Adipocyte (in vitro differentiated cells): ENCODE data around the gene CASKIN2.

Experiments
- DNase-seq: peaks from one replicate; pipeline ENCODE4 v3.0.0-alpha.2; 2015; ENCODE audit warnings: low read depth
- H3K27me3 ChIP-seq: replicated peaks from 2 replicates; pipeline ENCODE4 v1.7.0; 2013; ENCODE audit warnings: mild to moderate bottlenecking, low read length, moderate library complexity; ENCODE audit not compliant: control insufficient read depth, insufficient read depth
- H3K36me3 ChIP-seq: 2 replicates; pipeline ENCODE4 v1.7.0; 2013; ENCODE audit warnings: low read length, mild to moderate bottlenecking, moderate library complexity; ENCODE audit not compliant: control insufficient read depth, insufficient read depth, severe bottlenecking
- H3K4me1 ChIP-seq: 2 replicates; pipeline ENCODE4 v1.7.0; 2013; ENCODE audit warnings: mild to moderate bottlenecking, low read length, moderate library complexity; ENCODE audit not compliant: control insufficient read depth, insufficient read depth
- H3K4me3 ChIP-seq: 2 replicates; pipeline ENCODE4 v1.7.0; 2013; ENCODE audit warnings: mild to moderate bottlenecking, low read length, moderate library complexity
- H3K9ac ChIP-seq: 2 replicates; pipeline ENCODE4 v1.7.0; 2013; ENCODE audit warnings: mild to moderate bottlenecking, low read length, moderate library complexity
- H3K9me3 ChIP-seq: 2 replicates; pipeline ENCODE4 v1.7.0; 2013; ENCODE audit warnings: mild to moderate bottlenecking, low read length, moderate library complexity; ENCODE audit not compliant: control insufficient read depth

CASKIN2 gene

GRCh38 chr17:75517297-75517865, 2.0 kb upstream of the CASKIN2 start:
- no peaks in the 10 kb centered on the region for H3K9me3 ChIP-seq
- no peaks in the 10 kb centered on the region for H3K36me3 ChIP-seq
- H3K4me3 ChIP-seq: peak overlapping the region; percentile 91
- peak overlapping the region; percentile 82 for H3K9ac ChIP-seq
- DNase-seq: no peak
- peaks cover 23% of the 10 kb centered on the region for H3K4me1 ChIP-seq
- no peaks in the 10 kb centered on the region for H3K27me3 ChIP-seq

- peak overlapping the region; percentile 91 for H3K4me3 ChIP-seq
- peak; percentile 62 for DNase-seq
- H3K4me1 ChIP-seq: peaks cover 23% of the 10 kb centered on the region
- no peaks in the 10 kb centered on the region for H3K36me3 ChIP-seq
- peak overlapping the region; percentile 82 for H3K9ac ChIP-seq
- H3K9me3 ChIP-seq: no peaks in the 10 kb centered on the region
- H3K27me3 ChIP-seq: no peaks in the 10 kb centered on the region
Measured at GRCh38 chr17:75516619-75517296, 1.4 kb upstream of the CASKIN2 start.

- Histone ChIP-seq H3K27me3 (no peaks in the 10 kb centered on the region), H3K4me1 (peaks cover 26% of the 10 kb centered on the region), H3K36me3 (no peaks in the 10 kb centered on the region), H3K4me3 (peak within 1 kb of the TSS; percentile 91), H3K9me3 (no peaks in the 10 kb centered on the region), H3K9ac (peak within 1 kb of the TSS; percentile 88)
- DNase-seq: peak; percentile 94
Measured at GRCh38 chr17:75516255-75516618, 900 bp upstream of the CASKIN2 start, which contains the start of gene TSEN54. TSS of gene TSEN54 (plus strand) at chr17:75516528. CDS start at chr17:75516561, 33 bp downstream.

GRCh38 chr17:75514919-75515495, 330 bp downstream of the CASKIN2 start:
- H3K36me3 ChIP-seq: no peaks in the 10 kb centered on the region
- H3K4me1 ChIP-seq: peaks cover 26% of the 10 kb centered on the region
- DNase-seq: peak; percentile 59
- H3K4me3 ChIP-seq: peak overlapping the region; percentile 91
- H3K9ac ChIP-seq: peak overlapping the region; percentile 88
- H3K9me3 ChIP-seq: no peaks in the 10 kb centered on the region
- H3K27me3 ChIP-seq: no peaks in the 10 kb centered on the region

GRCh38 chr17:75514299-75514918, 928 bp downstream of the CASKIN2 start:
- H3K27me3 ChIP-seq: no peaks in the 10 kb centered on the region
- peaks cover 26% of the 10 kb centered on the region for H3K4me1 ChIP-seq
- H3K4me3 ChIP-seq: peak overlapping the region; percentile 91
- H3K9me3 ChIP-seq: no peaks in the 10 kb centered on the region
- peak overlapping the region; percentile 88 for H3K9ac ChIP-seq
- DNase-seq: no peak
- H3K36me3 ChIP-seq: no peaks in the 10 kb centered on the region

- H3K9me3 ChIP-seq: no peaks in the 10 kb centered on the region
- DNase-seq: no peak
- no peaks in the 10 kb centered on the region for H3K36me3 ChIP-seq
- H3K4me1 ChIP-seq: peaks cover 26% of the 10 kb centered on the region
- no peaks in the 10 kb centered on the region for H3K27me3 ChIP-seq
- H3K4me3 ChIP-seq: no peak overlapping the region
- no peak overlapping the region for H3K9ac ChIP-seq
Measured at GRCh38 chr17:75513641-75514000, 1.7 kb downstream of the CASKIN2 start.

GRCh38 chr17:75512926-75513640, 2.3 kb downstream of the CASKIN2 start:
- peaks cover 26% of the 10 kb centered on the region for H3K4me1 ChIP-seq
- no peak overlapping the region for H3K4me3 ChIP-seq
- H3K27me3 ChIP-seq: no peaks in the 10 kb centered on the region
- DNase-seq: peak; percentile 36
- no peaks in the 10 kb centered on the region for H3K9me3 ChIP-seq
- H3K9ac ChIP-seq: no peak overlapping the region
- no peaks in the 10 kb centered on the region for H3K36me3 ChIP-seq

GRCh38 chr17:75511610-75512575, 3.4 kb downstream of the CASKIN2 start:
- no peak for DNase-seq
- no peaks in the 10 kb centered on the region for H3K27me3 ChIP-seq
- H3K9me3 ChIP-seq: no peaks in the 10 kb centered on the region
- H3K9ac ChIP-seq: no peak overlapping the region
- H3K36me3 ChIP-seq: peaks cover 1% of the 10 kb centered on the region
- peaks cover 19% of the 10 kb centered on the region for H3K4me1 ChIP-seq
- no peak overlapping the region for H3K4me3 ChIP-seq

GRCh38 chr17:75511270-75511609, 4.1 kb downstream of the CASKIN2 start:
- no peak for DNase-seq
- no peak overlapping the region for H3K9ac ChIP-seq
- H3K4me3 ChIP-seq: no peak overlapping the region
- peaks cover 5% of the 10 kb centered on the region for H3K36me3 ChIP-seq
- H3K4me1 ChIP-seq: peaks cover 19% of the 10 kb centered on the region
- H3K27me3 ChIP-seq: no peaks in the 10 kb centered on the region
- H3K9me3 ChIP-seq: no peaks in the 10 kb centered on the region

GRCh38 chr17:75509528-75510258, 5.6 kb downstream of the CASKIN2 start:
- no peaks in the 10 kb centered on the region for H3K9me3 ChIP-seq
- H3K36me3 ChIP-seq: peaks cover 8% of the 10 kb centered on the region
- H3K27me3 ChIP-seq: no peaks in the 10 kb centered on the region
- no peak overlapping the region for H3K4me3 ChIP-seq
- H3K4me1 ChIP-seq: peaks cover 19% of the 10 kb centered on the region
- no peak overlapping the region for H3K9ac ChIP-seq
- DNase-seq: no peak
